CD4-positive, alpha-beta memory T cell (primary cell): ENCODE measurements around the gene CBX3. TPM values are rescaled to one million over a fixed set of nuclear protein-coding genes. Genes with fewer than 3 reads are reported as not detected.

Experiments
- CTCF ChIA-PET: fragments of 350-600 bp; sonication (Branson Sonifier 250); formaldehyde crosslinking; loops from one replicate; lab custom pipeline; 2021; ENCODE audit warnings: inconsistent platforms; ENCODE audit not compliant: partially characterized antibody; lab: Charles Lee
- POLR2A ChIA-PET: fragments of 350-600 bp; sonication (Branson Sonifier 250); formaldehyde crosslinking; loops from one replicate; lab custom pipeline; 2021; ENCODE audit not compliant: partially characterized antibody; lab: Charles Lee
- DNase-seq, 5 donors: peaks; one replicate each; pipeline versions ENCODE4 v3.0.0 to v3.0.0-alpha.2; 2020 to 2022; ENCODE audit warnings: mixed read lengths in 1 of 5
- H3K27ac ChIP-seq: one replicate; pipeline ENCODE4 v1.7.0; 2013; ENCODE audit warnings: low read depth, low read length
- H3K27me3 ChIP-seq: 2 replicates; pipeline ENCODE4 v1.7.0; 2013; ENCODE audit warnings: mild to moderate bottlenecking, low read length, moderate library complexity; ENCODE audit not compliant: insufficient read depth
- H3K36me3 ChIP-seq: 2 replicates; pipeline ENCODE4 v1.7.0; 2013; ENCODE audit warnings: mild to moderate bottlenecking, low read length, moderate library complexity; ENCODE audit not compliant: insufficient read depth
- H3K4me1 ChIP-seq: 2 replicates; pipeline ENCODE4 v1.7.0; 2013; ENCODE audit warnings: mild to moderate bottlenecking, low read length, moderate library complexity; ENCODE audit not compliant: insufficient read depth
- H3K4me3 ChIP-seq, 2 donors: one replicate each; pipeline ENCODE4 v1.7.0; 2013; ENCODE audit warnings: low read length in 2 of 2, mild to moderate bottlenecking in 1 of 2
- H3K9me3 ChIP-seq, 2 donors: one replicate each; pipeline ENCODE4 v1.7.0; 2013; ENCODE audit warnings: low read length in 2 of 2, control low read depth in 1 of 2; ENCODE audit not compliant: control insufficient read depth in 1 of 2
- H3K27ac Mint-ChIP-seq, 7 donors: one replicate each; pipeline ENCODE4 v1.8.0; 2020 to 2021; ENCODE audit warnings: mixed read lengths in 7 of 7, mild to moderate bottlenecking in 6 of 7, inconsistent platforms in 3 of 7, moderate library complexity in 3 of 7
- H3K27me3 Mint-ChIP-seq, 2 donors: one replicate each; pipeline ENCODE4 v1.8.0; 2020 to 2021; ENCODE audit warnings: mixed read lengths in 2 of 2
- H3K36me3 Mint-ChIP-seq, 2 donors: one replicate each; pipeline ENCODE4 v1.8.0; 2020 to 2021; ENCODE audit warnings: mixed read lengths in 2 of 2, inconsistent platforms in 1 of 2, mild to moderate bottlenecking in 1 of 2
- H3K4me1 Mint-ChIP-seq, 4 donors: one replicate each; pipeline ENCODE4 v1.8.0; 2020 to 2021; ENCODE audit warnings: mixed read lengths in 4 of 4, mild to moderate bottlenecking in 1 of 4
- H3K4me3 Mint-ChIP-seq, 8 donors: one replicate each; pipeline ENCODE4 v1.8.0; 2020 to 2021; ENCODE audit warnings: mixed read lengths in 8 of 8, mild to moderate bottlenecking in 7 of 8, moderate library complexity in 6 of 8, inconsistent platforms in 3 of 8
- H3K9me3 Mint-ChIP-seq, 8 donors: one replicate each; pipeline ENCODE4 v1.8.0; 2020 to 2021; ENCODE audit warnings: mixed read lengths in 8 of 8, mild to moderate bottlenecking in 5 of 8, inconsistent platforms in 3 of 8, moderate library complexity in 1 of 8
- intact Hi-C: fragments of 100-400 bp; cut with micrococcal nuclease; formaldehyde crosslinking; loops from one replicate; pipeline ENCODE4 v1.15.1; 2023
- polyA plus RNA-seq, 2 donors: library from polyadenylated mRNA; unstranded; fragments of 300-500 nt; fragmentation: Illumina TruSeq; gene quantifications; one replicate each; pipeline ENCODE4 v1.2.3, GENCODE V29; 2021
- total RNA-seq, 2 experiments: library from RNA; stranded (reverse); gene quantifications; one replicate each; pipeline ENCODE4 v1.2.3, GENCODE V29; 2021

CBX3 gene
- total and polyA plus RNA-seq, 4 experiments from 2014 or later, result 105 to 180 (median 166) TPM

- H3K9me3 ChIP-seq, result no peaks in the 10 kb centered on the region
- H3K27me3 ChIP-seq, result no peaks in the 10 kb centered on the region
- H3K4me3 ChIP-seq, result peak overlapping the region in 1 of 2 donors; percentile 42
- POLR2A ChIA-PET, result interaction anchor here (0.6 to 10.0 kb wide), 10 partner anchors 10 to 267 kb away, joined by 3 to 169 read pairs (median 5); partner anchors contain the start of genes CBX3, HNRNPA2B1 and SNX10
- H3K27me3 Mint-ChIP-seq, result no peaks in the 10 kb centered on the region
- no peaks in the 10 kb centered on the region for H3K36me3 ChIP-seq
- intact Hi-C loops, result loop anchor here (1.0 kb wide), 1 partner anchor 12 kb away; no protein-coding TSS in a partner anchor
- H3K36me3 Mint-ChIP-seq, result peaks cover 0 to 14% of the 10 kb centered on the region in 2 donors
- peaks cover 79% of the 10 kb centered on the region for H3K4me1 ChIP-seq
- peak overlapping the region; percentile 94 to 98 (median 96) for H3K27ac Mint-ChIP-seq
- peaks cover 66 to 84% (median 74%) of the 10 kb centered on the region in 4 donors for H3K4me1 Mint-ChIP-seq
- H3K4me3 Mint-ChIP-seq, result peak overlapping the region; percentile 62 to 98 (median 83)
- CTCF ChIA-PET, result interaction anchor here (0.8 to 4.5 kb wide), 4 partner anchors 15 to 65 kb away, joined by 3 to 30 read pairs (median 3); no protein-coding TSS in a partner anchor
- H3K27ac ChIP-seq, result peak overlapping the region; percentile 79
- no peak for DNase-seq
- peaks cover 0 to 1% (median 0%) of the 10 kb centered on the region in 8 donors for H3K9me3 Mint-ChIP-seq
Measured at GRCh38 chr7:26155531-26156375, 45.8 kb upstream of the CBX3 start.

- Mint-ChIP-seq H3K27me3 (no peaks in the 10 kb centered on the region), H3K9me3 (peaks cover 0 to 1% (median 0%) of the 10 kb centered on the region in 8 donors), H3K4me3 (peak overlapping the region; percentile 62 to 98 (median 83)), H3K27ac (peak overlapping the region; percentile 94 to 98 (median 96)), H3K36me3 (peaks cover 0 to 10% of the 10 kb centered on the region in 2 donors), H3K4me1 (peaks cover 59 to 77% (median 69%) of the 10 kb centered on the region in 4 donors)
- H3K4me1 ChIP-seq, result peaks cover 69% of the 10 kb centered on the region
- no peaks in the 10 kb centered on the region for H3K9me3 ChIP-seq
- DNase-seq, result peak; percentile 67 to 87 (median 72)
- CTCF ChIA-PET, result interaction anchor here (0.8 to 4.5 kb wide), 6 partner anchors 14 to 67 kb away, joined by 3 to 30 read pairs (median 3); no protein-coding TSS in a partner anchor
- H3K4me3 ChIP-seq, result peak overlapping the region; percentile 8 to 42
- no peaks in the 10 kb centered on the region for H3K36me3 ChIP-seq
- peak overlapping the region; percentile 79 for H3K27ac ChIP-seq
- H3K27me3 ChIP-seq, result no peaks in the 10 kb centered on the region
- POLR2A ChIA-PET, result interaction anchor here (0.8 to 10.0 kb wide), 10 partner anchors 9 to 168 kb away, joined by 3 to 169 read pairs (median 5); partner anchors contain the start of genes CBX3, HNRNPA2B1 and SNX10
- intact Hi-C loops, result loop anchor here (1.0 kb wide), 1 partner anchor 11 kb away; no protein-coding TSS in a partner anchor
Measured at GRCh38 chr7:26156451-26157420, 44.8 kb upstream of the CBX3 start.

- Histone ChIP-seq H3K4me3 (no peak overlapping the region), H3K36me3 (no peaks in the 10 kb centered on the region), H3K4me1 (peaks cover 68% of the 10 kb centered on the region), H3K27ac (peak overlapping the region; percentile 79), H3K27me3 (no peaks in the 10 kb centered on the region), H3K9me3 (no peaks in the 10 kb centered on the region)
- POLR2A ChIA-PET, result interaction anchor here (1.2 to 10.0 kb wide), 6 partner anchors 9 to 39 kb away, joined by 3 to 169 read pairs (median 12); partner anchors contain the start of genes CBX3 and HNRNPA2B1
- Mint-ChIP-seq H3K36me3 (peaks cover 0 to 10% of the 10 kb centered on the region in 2 donors), H3K27ac (peak overlapping the region; percentile 50 to 98 (median 96)), H3K27me3 (no peaks in the 10 kb centered on the region), H3K4me1 (peaks cover 57 to 80% (median 67%) of the 10 kb centered on the region in 4 donors), H3K9me3 (no peaks in the 10 kb centered on the region), H3K4me3 (peak overlapping the region in 5 of 8 donors; percentile 11 to 98 (median 84))
- DNase-seq, result no peak
- CTCF ChIA-PET, result interaction anchor here (1.0 to 4.5 kb wide), 5 partner anchors 29 to 68 kb away, joined by 3 to 30 read pairs (median 5); no protein-coding TSS in a partner anchor
- intact Hi-C loops, result no loop called here
Measured at GRCh38 chr7:26157520-26158105, 43.9 kb upstream of the CBX3 start.

GRCh38 chr7:26159243-26159642, 42.3 kb upstream of the CBX3 start:
- CTCF ChIA-PET, result interaction anchor here (0.9 to 2.6 kb wide), 3 partner anchors 39 to 69 kb away, joined by 3 to 12 read pairs (median 4); no protein-coding TSS in a partner anchor
- no peaks in the 10 kb centered on the region for H3K36me3 ChIP-seq
- Mint-ChIP-seq H3K27me3 (no peaks in the 10 kb centered on the region), H3K4me3 (peak overlapping the region in 4 of 8 donors; percentile 7 to 36 (median 21)), H3K36me3 (no peaks in the 10 kb centered on the region), H3K9me3 (peaks cover 0 to 5% (median 2%) of the 10 kb centered on the region in 8 donors), H3K27ac (peak overlapping the region; percentile 38 to 87 (median 65)), H3K4me1 (peaks cover 47 to 67% (median 56%) of the 10 kb centered on the region in 4 donors)
- no peak overlapping the region for H3K4me3 ChIP-seq
- H3K27me3 ChIP-seq, result no peaks in the 10 kb centered on the region
- H3K27ac ChIP-seq, result no peak overlapping the region
- intact Hi-C loops, result no loop called here
- no peaks in the 10 kb centered on the region for H3K9me3 ChIP-seq
- peaks cover 55% of the 10 kb centered on the region for H3K4me1 ChIP-seq
- no peak for DNase-seq
- POLR2A ChIA-PET, result interaction anchor here (1.3 to 10.0 kb wide), 3 partner anchors 23 to 38 kb away, joined by 3 to 169 read pairs (median 33); partner anchors contain the start of genes CBX3 and HNRNPA2B1

GRCh38 chr7:26160896-26161295, 40.6 kb upstream of the CBX3 start:
- Mint-ChIP-seq H3K36me3 (no peaks in the 10 kb centered on the region), H3K4me3 (no peak overlapping the region), H3K9me3 (peaks cover 0 to 8% (median 2%) of the 10 kb centered on the region in 8 donors), H3K27me3 (no peaks in the 10 kb centered on the region), H3K27ac (peak overlapping the region in 4 of 7 donors; percentile 5 to 76 (median 71)), H3K4me1 (peaks cover 34 to 55% (median 44%) of the 10 kb centered on the region in 4 donors)
- no peak overlapping the region for H3K4me3 ChIP-seq
- no peak overlapping the region for H3K27ac ChIP-seq
- intact Hi-C loops, result no loop called here
- no peaks in the 10 kb centered on the region for H3K9me3 ChIP-seq
- H3K27me3 ChIP-seq, result no peaks in the 10 kb centered on the region
- H3K4me1 ChIP-seq, result peaks cover 40% of the 10 kb centered on the region
- no peak for DNase-seq
- POLR2A ChIA-PET, result interaction anchor here (1.0 to 10.0 kb wide), 4 partner anchors 9 to 36 kb away, joined by 3 to 169 read pairs (median 4); partner anchors contain the start of genes CBX3, HNRNPA2B1 and NFE2L3
- H3K36me3 ChIP-seq, result no peaks in the 10 kb centered on the region
- CTCF ChIA-PET, result interaction anchor here (0.8 to 2.3 kb wide), 8 partner anchors 9 to 70 kb away, joined by 3 to 12 read pairs (median 4); partner anchors contain the start of gene NFE2L3
